Stimulated activated naive CD8-positive, alpha-beta T cell treated with anti-CD3 and anti-CD28 coated beads, Interleukin-15, Interleukin-2, amounts not matched to agents 100 ng/mL and 50 ng/mL, for 24 hours (primary cell): Measurements from ENCODE around the gene SLC9C2.
"Not testable (repeated sequence)": the region's sequence is repeated elsewhere in the genome, so short reads cannot be mapped to it uniquely, and the experiment has no call there.

Experiments
- H3K27ac Mint-ChIP-seq: one replicate; pipeline ENCODE4 v1.8.0; 2021; ENCODE audit warnings: mild to moderate bottlenecking, mixed read lengths
- H3K27me3 Mint-ChIP-seq: one replicate; pipeline ENCODE4 v1.8.0; 2021; ENCODE audit warnings: mixed read lengths
- H3K36me3 Mint-ChIP-seq: one replicate; pipeline ENCODE4 v1.8.0; 2021; ENCODE audit warnings: low read depth, mixed read lengths
- H3K4me1 Mint-ChIP-seq: one replicate; pipeline ENCODE4 v1.8.0; 2021; ENCODE audit warnings: low read depth, mixed read lengths
- H3K4me3 Mint-ChIP-seq: one replicate; pipeline ENCODE4 v1.8.0; 2021; ENCODE audit warnings: mild to moderate bottlenecking, mixed read lengths
- H3K9me3 Mint-ChIP-seq: one replicate; pipeline ENCODE4 v1.8.0; 2021; ENCODE audit warnings: mixed read lengths

Gene SLC9C2

DNA sequence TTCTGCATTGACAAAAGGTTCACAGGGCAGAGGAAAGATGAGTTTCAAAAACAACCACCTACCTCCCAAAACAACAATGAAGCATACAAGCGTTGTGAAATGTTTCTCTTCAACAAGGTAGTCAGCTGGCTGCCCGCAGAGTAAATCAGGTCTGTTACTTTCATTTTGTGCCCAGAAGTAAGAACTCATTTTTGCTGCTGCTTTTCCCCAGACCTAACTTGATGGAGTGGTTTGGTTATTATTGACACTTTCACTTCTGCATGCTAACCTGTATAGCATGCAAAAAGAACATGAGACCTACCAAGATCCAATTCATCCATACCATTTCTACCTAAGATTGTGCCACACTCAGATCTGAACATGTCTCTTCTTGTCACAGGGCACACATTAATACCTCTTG lies 1.3 kb downstream of the SLC9C2 start:
- Mint-ChIP-seq H3K36me3 (no peaks in the 10 kb centered on the region), H3K4me3 (no peak overlapping the region), H3K27me3 (no peaks in the 10 kb centered on the region), H3K9me3 (no peaks in the 10 kb centered on the region), H3K4me1 (peaks cover 5% of the 10 kb centered on the region), H3K27ac (no peak overlapping the region)

GRCh38 chr1:173596097-173596825 lies 6.6 kb downstream of the SLC9C2 start:
- H3K36me3 Mint-ChIP-seq, result no peaks in the 10 kb centered on the region
- peaks cover 5% of the 10 kb centered on the region for H3K9me3 Mint-ChIP-seq
- no peak overlapping the region for H3K27ac Mint-ChIP-seq
- H3K4me1 Mint-ChIP-seq, result no peaks in the 10 kb centered on the region
- H3K27me3 Mint-ChIP-seq, result peaks cover 3% of the 10 kb centered on the region
- no peak overlapping the region for H3K4me3 Mint-ChIP-seq

DNA sequence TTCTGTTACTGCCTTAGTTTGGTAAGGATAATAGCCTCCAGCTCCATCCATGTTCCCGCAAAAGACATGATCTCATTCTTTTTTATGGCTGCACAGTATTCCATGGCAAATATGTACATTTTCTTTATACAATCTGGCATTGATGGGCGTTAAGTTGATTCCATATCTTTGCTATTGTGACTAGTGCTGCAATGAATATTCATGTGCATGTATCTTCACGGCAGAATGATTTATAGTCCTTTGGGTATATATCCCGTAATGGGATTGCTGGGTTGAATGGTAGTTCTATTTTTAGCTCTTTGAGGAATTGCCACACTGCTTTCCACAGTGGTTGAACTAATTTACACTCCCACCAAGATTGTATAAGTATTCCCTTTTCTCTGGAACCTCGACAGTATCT lies 11.7 kb downstream of the SLC9C2 start:
- not testable (repeated sequence) for H3K9me3 Mint-ChIP-seq, H3K27me3 Mint-ChIP-seq, H3K36me3 Mint-ChIP-seq, H3K27ac Mint-ChIP-seq, H3K4me3 Mint-ChIP-seq, H3K4me1 Mint-ChIP-seq

DNA sequence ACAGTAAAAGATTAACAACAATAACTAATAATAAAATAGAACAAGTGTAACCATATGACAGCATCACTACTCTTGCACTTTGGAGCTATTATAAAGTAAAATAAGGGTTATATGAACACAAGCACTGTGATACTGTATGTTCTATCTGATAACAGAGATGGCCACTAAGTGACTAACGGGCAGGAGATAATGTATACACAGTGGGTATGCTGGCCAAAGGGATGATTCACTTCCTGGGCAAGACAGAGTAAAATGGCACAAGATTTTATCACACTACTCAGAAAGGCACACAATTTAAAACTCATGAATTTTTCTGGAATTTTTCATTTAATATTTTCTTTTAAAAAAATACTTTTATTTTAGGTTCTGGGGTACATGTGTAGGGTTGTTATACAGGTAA lies 12.3 kb downstream of the SLC9C2 start:
- no peaks in the 10 kb centered on the region for H3K36me3 Mint-ChIP-seq

GRCh38 chr1:173581383-173582079 lies 21.3 kb downstream of the SLC9C2 start:
- peak overlapping the region; percentile 14 for H3K27ac Mint-ChIP-seq
- H3K36me3 Mint-ChIP-seq, result no peaks in the 10 kb centered on the region
- peaks cover 4% of the 10 kb centered on the region for H3K4me1 Mint-ChIP-seq
- H3K9me3 Mint-ChIP-seq, result no peaks in the 10 kb centered on the region
- peaks cover 3% of the 10 kb centered on the region for H3K27me3 Mint-ChIP-seq
- H3K4me3 Mint-ChIP-seq, result no peak overlapping the region

More for the DNA sequence above, 12.3 kb downstream of the SLC9C2 start:
- Mint-ChIP-seq H3K27ac (no peak overlapping the region), H3K9me3 (no peaks in the 10 kb centered on the region), H3K27me3 (no peaks in the 10 kb centered on the region), H3K4me3 (no peak overlapping the region), H3K4me1 (no peaks in the 10 kb centered on the region)

DNA sequence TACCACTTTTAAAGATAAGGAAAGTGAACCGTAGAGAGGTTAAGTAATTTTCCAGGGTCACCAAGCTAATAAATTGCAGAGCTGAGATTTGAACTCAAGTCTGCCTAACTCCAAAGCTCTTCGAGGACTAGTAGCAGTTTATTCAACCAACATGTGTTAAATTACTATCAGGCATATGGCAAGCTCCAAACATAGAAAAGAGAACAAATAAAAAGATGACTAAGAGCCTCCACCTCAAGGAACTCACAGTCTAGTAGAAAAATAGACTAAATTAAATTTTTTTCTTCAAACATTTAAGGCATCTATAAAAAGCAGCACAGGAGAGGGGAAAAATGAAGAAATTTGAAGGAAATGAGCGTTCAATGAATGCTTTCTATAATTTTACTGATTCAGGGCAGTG lies 22.2 kb downstream of the SLC9C2 start:
- peaks cover 3% of the 10 kb centered on the region for H3K27me3 Mint-ChIP-seq
- no peak overlapping the region for H3K27ac Mint-ChIP-seq
- H3K4me1 Mint-ChIP-seq, result peaks cover 4% of the 10 kb centered on the region
- no peaks in the 10 kb centered on the region for H3K9me3 Mint-ChIP-seq
- no peak overlapping the region for H3K4me3 Mint-ChIP-seq
- no peaks in the 10 kb centered on the region for H3K36me3 Mint-ChIP-seq

DNA sequence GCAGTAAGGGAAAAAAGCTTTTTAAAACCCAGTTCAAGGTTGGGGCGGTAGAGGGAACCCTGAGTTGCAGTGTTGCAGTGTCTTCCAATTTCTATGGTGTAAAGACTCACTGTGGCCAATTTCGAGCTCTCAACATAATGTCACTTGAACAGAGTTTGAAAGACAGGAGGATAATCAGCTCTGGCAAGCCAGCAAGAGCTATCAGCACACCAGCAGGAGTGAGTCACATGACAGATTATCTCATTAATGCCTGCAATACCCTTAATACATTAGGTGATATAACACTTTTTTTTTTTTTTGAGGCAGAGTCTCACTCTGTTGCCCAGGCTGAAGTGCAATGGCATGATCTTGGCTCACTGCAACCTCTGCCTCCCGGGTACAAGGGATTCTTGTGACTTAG lies 22.8 kb downstream of the SLC9C2 start:
- no peak overlapping the region for H3K4me3 Mint-ChIP-seq
- H3K27me3 Mint-ChIP-seq, result peaks cover 3% of the 10 kb centered on the region
- H3K9me3 Mint-ChIP-seq, result no peaks in the 10 kb centered on the region

DNA sequence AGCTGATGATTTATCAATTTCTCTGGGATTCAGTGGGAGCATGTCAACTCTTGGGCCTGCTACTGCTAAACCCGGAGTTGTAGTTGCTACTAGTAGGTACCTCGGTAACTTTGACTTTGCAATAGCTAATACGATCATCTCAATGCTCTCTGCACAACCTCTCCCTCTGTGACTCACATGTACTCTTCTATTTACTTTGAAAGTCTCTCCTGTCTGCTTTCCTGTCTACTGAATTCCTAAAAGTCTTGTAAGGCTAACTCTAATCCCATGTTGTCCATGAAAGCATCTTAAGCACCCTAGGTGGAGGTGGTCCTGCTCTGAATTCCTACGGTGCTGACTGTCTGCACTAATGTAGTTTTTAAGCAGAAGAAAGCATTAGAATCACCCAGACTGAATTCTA lies 29.3 kb downstream of the SLC9C2 start:
- H3K9me3 Mint-ChIP-seq, result no peaks in the 10 kb centered on the region
- peaks cover 2% of the 10 kb centered on the region for H3K27me3 Mint-ChIP-seq
- no peaks in the 10 kb centered on the region for H3K36me3 Mint-ChIP-seq
- H3K4me3 Mint-ChIP-seq, result no peak overlapping the region
- peaks cover 10% of the 10 kb centered on the region for H3K4me1 Mint-ChIP-seq
- no peak overlapping the region for H3K27ac Mint-ChIP-seq

More for the DNA sequence above, 22.8 kb downstream of the SLC9C2 start:
- no peaks in the 10 kb centered on the region for H3K36me3 Mint-ChIP-seq
- no peak overlapping the region for H3K27ac Mint-ChIP-seq
- peaks cover 4% of the 10 kb centered on the region for H3K4me1 Mint-ChIP-seq

- H3K9me3 Mint-ChIP-seq, result peaks cover 12% of the 10 kb centered on the region
- H3K4me3 Mint-ChIP-seq, result no peak overlapping the region
- peaks cover 3% of the 10 kb centered on the region for H3K27me3 Mint-ChIP-seq
- H3K4me1 Mint-ChIP-seq, result peaks cover 10% of the 10 kb centered on the region
- no peaks in the 10 kb centered on the region for H3K36me3 Mint-ChIP-seq
- H3K27ac Mint-ChIP-seq, result no peak overlapping the region
Observed at GRCh38 chr1:173572201-173572873, 30.5 kb downstream of the SLC9C2 start.

DNA sequence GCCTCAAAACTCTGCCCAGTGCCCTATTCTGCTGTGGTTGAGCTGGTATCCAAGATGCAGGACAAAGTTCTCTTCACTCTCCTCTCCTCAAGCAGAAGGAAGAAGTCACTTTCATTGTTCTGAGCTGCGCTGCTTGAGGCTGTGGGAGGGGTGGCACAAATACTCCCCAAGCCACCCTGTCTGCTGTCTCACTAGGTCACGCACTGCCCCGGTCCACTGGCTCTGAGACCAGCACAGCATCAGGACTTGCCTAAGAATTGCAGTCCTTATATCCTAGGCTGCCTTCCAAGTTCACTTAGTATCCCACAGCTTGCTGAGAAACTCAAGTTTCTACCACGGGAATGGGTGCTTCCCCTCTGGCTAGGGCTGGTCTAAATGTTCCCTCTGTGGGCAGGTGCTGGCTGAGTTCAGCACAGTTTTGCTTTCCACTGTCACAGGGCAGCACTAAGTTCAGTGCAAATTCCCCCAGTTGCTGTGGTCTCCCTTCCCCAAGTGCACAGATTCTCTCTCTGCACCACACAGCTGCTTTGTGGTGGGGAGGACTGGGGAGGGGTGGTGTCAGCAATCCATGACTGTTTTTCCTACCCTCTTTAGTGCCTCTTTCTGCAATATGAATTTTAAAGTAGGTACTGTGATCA lies 32.4 kb downstream of the SLC9C2 start:
- Mint-ChIP-seq H3K4me1 (peaks cover 10% of the 10 kb centered on the region), H3K4me3 (no peak overlapping the region), H3K27me3 (peaks cover 8% of the 10 kb centered on the region), H3K36me3 (no peaks in the 10 kb centered on the region), H3K9me3 (peaks cover 21% of the 10 kb centered on the region), H3K27ac (no peak overlapping the region)

GRCh38 chr1:173568483-173568882 lies 34.4 kb downstream of the SLC9C2 start:
- peaks cover 27% of the 10 kb centered on the region for H3K9me3 Mint-ChIP-seq
- no peak overlapping the region for H3K4me3 Mint-ChIP-seq
- peaks cover 10% of the 10 kb centered on the region for H3K4me1 Mint-ChIP-seq
- H3K27me3 Mint-ChIP-seq, result peaks cover 8% of the 10 kb centered on the region
- no peak overlapping the region for H3K27ac Mint-ChIP-seq
- no peaks in the 10 kb centered on the region for H3K36me3 Mint-ChIP-seq

DNA sequence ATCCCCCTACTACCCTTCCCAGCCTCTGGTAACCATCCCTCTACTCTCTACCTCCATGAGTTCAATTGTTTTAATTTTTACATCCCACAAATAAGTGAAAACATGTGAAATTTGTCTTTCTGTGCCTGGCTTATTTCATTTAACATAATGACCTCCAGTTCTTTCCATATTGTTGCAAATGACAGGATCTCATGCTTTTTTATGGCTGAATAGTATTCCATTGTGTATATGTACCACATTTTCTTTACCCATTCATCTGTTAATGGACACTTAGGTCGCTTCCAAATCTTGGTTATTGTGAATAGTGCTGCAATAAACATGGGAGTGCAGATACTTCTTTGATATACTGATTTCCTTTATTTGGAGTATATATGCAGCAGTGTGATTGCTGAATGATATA lies 39.0 kb downstream of the SLC9C2 start:
- not testable (repeated sequence) for H3K27ac Mint-ChIP-seq, H3K4me1 Mint-ChIP-seq, H3K4me3 Mint-ChIP-seq, H3K27me3 Mint-ChIP-seq, H3K36me3 Mint-ChIP-seq
- H3K9me3 Mint-ChIP-seq, result peaks cover 27% of the 10 kb centered on the region

DNA sequence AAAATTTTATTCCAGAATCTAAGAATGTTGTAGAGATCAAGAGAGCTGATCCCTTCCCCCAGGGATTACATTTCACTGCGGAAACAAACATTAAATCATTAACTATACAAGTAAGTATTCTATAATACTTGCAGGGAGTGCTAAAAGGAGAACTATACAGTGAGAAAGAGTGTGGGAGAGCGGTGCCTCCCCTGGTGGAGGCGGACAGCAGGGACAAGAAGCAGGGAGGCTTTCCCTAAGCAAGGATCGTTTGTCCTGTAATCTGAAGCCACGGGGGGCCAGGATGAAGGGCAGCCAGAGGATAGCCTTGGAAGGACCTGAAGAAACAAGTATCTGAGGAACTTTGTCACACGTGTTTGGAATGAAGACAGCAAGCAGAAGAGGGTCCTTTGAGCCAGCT lies 40.1 kb downstream of the SLC9C2 start:
- no peaks in the 10 kb centered on the region for H3K36me3 Mint-ChIP-seq
- H3K4me1 Mint-ChIP-seq, result peaks cover 2% of the 10 kb centered on the region
- peaks cover 19% of the 10 kb centered on the region for H3K9me3 Mint-ChIP-seq
- peaks cover 8% of the 10 kb centered on the region for H3K27me3 Mint-ChIP-seq
- H3K4me3 Mint-ChIP-seq, result no peak overlapping the region
- H3K27ac Mint-ChIP-seq, result no peak overlapping the region

DNA sequence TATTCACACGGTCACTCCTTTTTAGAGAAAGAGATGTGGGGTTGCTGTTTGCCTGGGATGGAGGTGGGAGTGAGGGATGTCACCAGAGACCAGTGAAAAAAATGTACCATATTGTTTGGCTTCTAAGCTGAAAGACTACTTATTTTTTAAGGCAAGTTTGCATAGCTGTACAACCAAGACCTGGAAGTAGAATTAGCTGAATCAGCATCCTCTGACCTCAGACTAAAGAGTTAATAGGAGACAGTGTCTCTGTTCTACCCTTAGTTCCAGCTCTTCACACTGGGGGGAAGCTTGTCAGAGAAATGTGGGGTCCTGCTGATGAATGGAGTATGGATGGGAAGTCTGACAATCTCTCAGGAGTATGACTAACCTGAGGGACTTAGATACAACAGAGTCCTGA lies 41.6 kb downstream of the SLC9C2 start:
- Mint-ChIP-seq H3K9me3 (peaks cover 6% of the 10 kb centered on the region), H3K27ac (no peak overlapping the region), H3K27me3 (no peaks in the 10 kb centered on the region), H3K36me3 (no peaks in the 10 kb centered on the region), H3K4me1 (peaks cover 3% of the 10 kb centered on the region), H3K4me3 (no peak overlapping the region)

- H3K4me3 Mint-ChIP-seq, result no peak overlapping the region
- H3K36me3 Mint-ChIP-seq, result no peaks in the 10 kb centered on the region
- peaks cover 6% of the 10 kb centered on the region for H3K9me3 Mint-ChIP-seq
- no peaks in the 10 kb centered on the region for H3K27me3 Mint-ChIP-seq
- H3K27ac Mint-ChIP-seq, result no peak overlapping the region
- H3K4me1 Mint-ChIP-seq, result peaks cover 3% of the 10 kb centered on the region
Observed at GRCh38 chr1:173560285-173560880, 42.5 kb downstream of the SLC9C2 start.
